Measurements from ENCODE around the gene AKAP12. TPM values are rescaled to one million over a fixed set of nuclear protein-coding genes. Genes with fewer than 3 reads are reported as not detected.
A peak's percentile ranks its signal among the peaks of the same experiment; 100 is the strongest.

Gene AKAP12
- total RNA-seq, 1 experiment from 2014 or later: 90.0 TPM

GRCh38 chr6:151241853-151242252 lies 2.1 kb downstream of the AKAP12 start:
- TF ChIP-seq FOXJ3 (CRISPR knock-in tag; IDR thresholded peaks at IDR 0.05; ENCODE audit: borderline replicate concordance) (no peak), MXD4 (CRISPR knock-in tag; IDR thresholded peaks at IDR 0.05; ENCODE audit: borderline replicate concordance) (no peak), RORB (CRISPR knock-in tag; IDR thresholded peaks at IDR 0.05) (no peak), EMX1 (CRISPR knock-in tag; IDR thresholded peaks at IDR 0.05) (no peak), GTF2I (CRISPR knock-in tag; conservative IDR thresholded peaks at IDR 0.05) (no peak), ESRRA (CRISPR knock-in tag; IDR thresholded peaks at IDR 0.05; ENCODE audit: borderline replicate concordance) (no peak), SP1 (CRISPR knock-in tag; conservative IDR thresholded peaks at IDR 0.05) (no peak), NR3C1 (CRISPR knock-in tag; conservative IDR thresholded peaks at IDR 0.05; ENCODE audit: low read depth) (no peak), GABPB1 (CRISPR knock-in tag; IDR thresholded peaks at IDR 0.05) (no peak), KAT7 (CRISPR knock-in tag; IDR thresholded peaks at IDR 0.05; ENCODE audit: borderline replicate concordance) (no peak), NFE2L1 (CRISPR knock-in tag; IDR thresholded peaks at IDR 0.05) (no peak), ETV6 (CRISPR knock-in tag; IDR thresholded peaks at IDR 0.05) (no peak)
- TF ChIP-seq, protein P1, sequence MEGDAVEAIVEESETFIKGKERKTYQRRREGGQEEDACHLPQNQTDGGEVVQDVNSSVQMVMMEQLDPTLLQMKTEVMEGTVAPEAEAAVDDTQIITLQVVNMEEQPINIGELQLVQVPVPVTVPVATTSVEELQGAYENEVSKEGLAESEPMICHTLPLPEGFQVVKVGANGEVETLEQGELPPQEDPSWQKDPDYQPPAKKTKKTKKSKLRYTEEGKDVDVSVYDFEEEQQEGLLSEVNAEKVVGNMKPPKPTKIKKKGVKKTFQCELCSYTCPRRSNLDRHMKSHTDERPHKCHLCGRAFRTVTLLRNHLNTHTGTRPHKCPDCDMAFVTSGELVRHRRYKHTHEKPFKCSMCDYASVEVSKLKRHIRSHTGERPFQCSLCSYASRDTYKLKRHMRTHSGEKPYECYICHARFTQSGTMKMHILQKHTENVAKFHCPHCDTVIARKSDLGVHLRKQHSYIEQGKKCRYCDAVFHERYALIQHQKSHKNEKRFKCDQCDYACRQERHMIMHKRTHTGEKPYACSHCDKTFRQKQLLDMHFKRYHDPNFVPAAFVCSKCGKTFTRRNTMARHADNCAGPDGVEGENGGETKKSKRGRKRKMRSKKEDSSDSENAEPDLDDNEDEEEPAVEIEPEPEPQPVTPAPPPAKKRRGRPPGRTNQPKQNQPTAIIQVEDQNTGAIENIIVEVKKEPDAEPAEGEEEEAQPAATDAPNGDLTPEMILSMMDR (IDR thresholded peaks at IDR 0.05): no peak
- TF ChIP-seq, protein P2, sequence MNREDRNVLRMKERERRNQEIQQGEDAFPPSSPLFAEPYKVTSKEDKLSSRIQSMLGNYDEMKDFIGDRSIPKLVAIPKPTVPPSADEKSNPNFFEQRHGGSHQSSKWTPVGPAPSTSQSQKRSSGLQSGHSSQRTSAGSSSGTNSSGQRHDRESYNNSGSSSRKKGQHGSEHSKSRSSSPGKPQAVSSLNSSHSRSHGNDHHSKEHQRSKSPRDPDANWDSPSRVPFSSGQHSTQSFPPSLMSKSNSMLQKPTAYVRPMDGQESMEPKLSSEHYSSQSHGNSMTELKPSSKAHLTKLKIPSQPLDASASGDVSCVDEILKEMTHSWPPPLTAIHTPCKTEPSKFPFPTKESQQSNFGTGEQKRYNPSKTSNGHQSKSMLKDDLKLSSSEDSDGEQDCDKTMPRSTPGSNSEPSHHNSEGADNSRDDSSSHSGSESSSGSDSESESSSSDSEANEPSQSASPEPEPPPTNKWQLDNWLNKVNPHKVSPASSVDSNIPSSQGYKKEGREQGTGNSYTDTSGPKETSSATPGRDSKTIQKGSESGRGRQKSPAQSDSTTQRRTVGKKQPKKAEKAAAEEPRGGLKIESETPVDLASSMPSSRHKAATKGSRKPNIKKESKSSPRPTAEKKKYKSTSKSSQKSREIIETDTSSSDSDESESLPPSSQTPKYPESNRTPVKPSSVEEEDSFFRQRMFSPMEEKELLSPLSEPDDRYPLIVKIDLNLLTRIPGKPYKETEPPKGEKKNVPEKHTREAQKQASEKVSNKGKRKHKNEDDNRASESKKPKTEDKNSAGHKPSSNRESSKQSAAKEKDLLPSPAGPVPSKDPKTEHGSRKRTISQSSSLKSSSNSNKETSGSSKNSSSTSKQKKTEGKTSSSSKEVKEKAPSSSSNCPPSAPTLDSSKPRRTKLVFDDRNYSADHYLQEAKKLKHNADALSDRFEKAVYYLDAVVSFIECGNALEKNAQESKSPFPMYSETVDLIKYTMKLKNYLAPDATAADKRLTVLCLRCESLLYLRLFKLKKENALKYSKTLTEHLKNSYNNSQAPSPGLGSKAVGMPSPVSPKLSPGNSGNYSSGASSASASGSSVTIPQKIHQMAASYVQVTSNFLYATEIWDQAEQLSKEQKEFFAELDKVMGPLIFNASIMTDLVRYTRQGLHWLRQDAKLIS (CRISPR knock-in tag; IDR thresholded peaks at IDR 0.05; ENCODE audit: borderline replicate concordance): no peak
- TF ChIP-seq, protein P3, sequence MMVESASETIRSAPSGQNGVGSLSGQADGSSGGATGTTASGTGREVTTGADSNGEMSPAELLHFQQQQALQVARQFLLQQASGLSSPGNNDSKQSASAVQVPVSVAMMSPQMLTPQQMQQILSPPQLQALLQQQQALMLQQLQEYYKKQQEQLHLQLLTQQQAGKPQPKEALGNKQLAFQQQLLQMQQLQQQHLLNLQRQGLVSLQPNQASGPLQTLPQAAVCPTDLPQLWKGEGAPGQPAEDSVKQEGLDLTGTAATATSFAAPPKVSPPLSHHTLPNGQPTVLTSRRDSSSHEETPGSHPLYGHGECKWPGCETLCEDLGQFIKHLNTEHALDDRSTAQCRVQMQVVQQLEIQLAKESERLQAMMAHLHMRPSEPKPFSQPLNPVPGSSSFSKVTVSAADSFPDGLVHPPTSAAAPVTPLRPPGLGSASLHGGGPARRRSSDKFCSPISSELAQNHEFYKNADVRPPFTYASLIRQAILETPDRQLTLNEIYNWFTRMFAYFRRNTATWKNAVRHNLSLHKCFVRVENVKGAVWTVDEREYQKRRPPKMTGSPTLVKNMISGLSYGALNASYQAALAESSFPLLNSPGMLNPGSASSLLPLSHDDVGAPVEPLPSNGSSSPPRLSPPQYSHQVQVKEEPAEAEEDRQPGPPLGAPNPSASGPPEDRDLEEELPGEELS (CRISPR knock-in tag; IDR thresholded peaks at IDR 0.05): no peak
- TF ChIP-seq, protein P4, sequence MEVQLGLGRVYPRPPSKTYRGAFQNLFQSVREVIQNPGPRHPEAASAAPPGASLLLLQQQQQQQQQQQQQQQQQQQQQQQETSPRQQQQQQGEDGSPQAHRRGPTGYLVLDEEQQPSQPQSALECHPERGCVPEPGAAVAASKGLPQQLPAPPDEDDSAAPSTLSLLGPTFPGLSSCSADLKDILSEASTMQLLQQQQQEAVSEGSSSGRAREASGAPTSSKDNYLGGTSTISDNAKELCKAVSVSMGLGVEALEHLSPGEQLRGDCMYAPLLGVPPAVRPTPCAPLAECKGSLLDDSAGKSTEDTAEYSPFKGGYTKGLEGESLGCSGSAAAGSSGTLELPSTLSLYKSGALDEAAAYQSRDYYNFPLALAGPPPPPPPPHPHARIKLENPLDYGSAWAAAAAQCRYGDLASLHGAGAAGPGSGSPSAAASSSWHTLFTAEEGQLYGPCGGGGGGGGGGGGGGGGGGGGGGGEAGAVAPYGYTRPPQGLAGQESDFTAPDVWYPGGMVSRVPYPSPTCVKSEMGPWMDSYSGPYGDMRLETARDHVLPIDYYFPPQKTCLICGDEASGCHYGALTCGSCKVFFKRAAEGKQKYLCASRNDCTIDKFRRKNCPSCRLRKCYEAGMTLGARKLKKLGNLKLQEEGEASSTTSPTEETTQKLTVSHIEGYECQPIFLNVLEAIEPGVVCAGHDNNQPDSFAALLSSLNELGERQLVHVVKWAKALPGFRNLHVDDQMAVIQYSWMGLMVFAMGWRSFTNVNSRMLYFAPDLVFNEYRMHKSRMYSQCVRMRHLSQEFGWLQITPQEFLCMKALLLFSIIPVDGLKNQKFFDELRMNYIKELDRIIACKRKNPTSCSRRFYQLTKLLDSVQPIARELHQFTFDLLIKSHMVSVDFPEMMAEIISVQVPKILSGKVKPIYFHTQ (CRISPR knock-in tag; IDR thresholded peaks at IDR 0.05): no peak
- TF ChIP-seq, protein P5, sequence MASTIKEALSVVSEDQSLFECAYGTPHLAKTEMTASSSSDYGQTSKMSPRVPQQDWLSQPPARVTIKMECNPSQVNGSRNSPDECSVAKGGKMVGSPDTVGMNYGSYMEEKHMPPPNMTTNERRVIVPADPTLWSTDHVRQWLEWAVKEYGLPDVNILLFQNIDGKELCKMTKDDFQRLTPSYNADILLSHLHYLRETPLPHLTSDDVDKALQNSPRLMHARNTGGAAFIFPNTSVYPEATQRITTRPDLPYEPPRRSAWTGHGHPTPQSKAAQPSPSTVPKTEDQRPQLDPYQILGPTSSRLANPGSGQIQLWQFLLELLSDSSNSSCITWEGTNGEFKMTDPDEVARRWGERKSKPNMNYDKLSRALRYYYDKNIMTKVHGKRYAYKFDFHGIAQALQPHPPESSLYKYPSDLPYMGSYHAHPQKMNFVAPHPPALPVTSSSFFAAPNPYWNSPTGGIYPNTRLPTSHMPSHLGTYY (CRISPR knock-in tag; IDR thresholded peaks at IDR 0.05): no peak
- Mint-ChIP-seq H3K4me3 (peak overlapping the region; percentile 83), H3K36me3 (no peaks in the 10 kb centered on the region), H3K27ac (no peak overlapping the region), H3K9me3 (no peaks in the 10 kb centered on the region), H3K4me1 (peaks cover 34% of the 10 kb centered on the region), H3K27me3 (ENCODE audit: low read depth) (peaks cover 23% of the 10 kb centered on the region)
- CTCF ChIA-PET: interaction anchor here (1.5 kb wide), 1 partner anchor 82 kb away, joined by 5 read pairs; no protein-coding TSS in a partner anchor
- DNase-seq (ENCODE audit: low spot score): no peak
- POLR2A ChIA-PET: interaction anchor here (1.1 to 3.1 kb wide), 3 partner anchors 8 to 83 kb away, joined by 3 to 18 read pairs (median 3); no protein-coding TSS in a partner anchor
- no peak for ATAC-seq

Measured in WTC11 (cell line).